Activated T-helper 1 cell treated with anti-CD3 and anti-CD28 coated beads, Interleukin-12 subunit alpha, Interleukin-12 subunit beta, Interleukin-2, Interleukin-4 antibody, amounts not matched to agents 30 ng/mL and 10 ng/mL and 1 ng/mL, durations not matched to agents 14 hours and 24 hours and 36 hours (primary cell): ENCODE results near the gene PLA2G6. TPM values are rescaled to one million over a fixed set of nuclear protein-coding genes. Genes with fewer than 3 reads are reported as not detected.
"Not testable (repeated sequence)": the region's sequence is repeated elsewhere in the genome, so short reads cannot be mapped to it uniquely, and the experiment has no call there.

Source experiments
- DNase-seq: peaks from one replicate; pipeline ENCODE4 v3.0.0; 2021; ENCODE audit warnings: low spot score
- H3K27ac Mint-ChIP-seq: one replicate; pipeline ENCODE4 v1.8.0; 2021; ENCODE audit warnings: mild to moderate bottlenecking, mixed read lengths
- H3K27me3 Mint-ChIP-seq: one replicate; pipeline ENCODE4 v1.8.0; 2022; ENCODE audit warnings: mild to moderate bottlenecking, moderate library complexity, mixed read lengths; ENCODE audit not compliant: insufficient read depth
- H3K36me3 Mint-ChIP-seq: one replicate; pipeline ENCODE4 v1.8.0; 2021; ENCODE audit warnings: low read depth, mixed read lengths
- H3K4me1 Mint-ChIP-seq: one replicate; pipeline ENCODE4 v1.8.0; 2021; ENCODE audit warnings: low read depth, mixed read lengths
- H3K4me3 Mint-ChIP-seq: one replicate; pipeline ENCODE4 v1.8.0; 2021; ENCODE audit warnings: mild to moderate bottlenecking, moderate library complexity, mixed read lengths
- H3K9me3 Mint-ChIP-seq: one replicate; pipeline ENCODE4 v1.8.0; 2021; ENCODE audit warnings: mixed read lengths
- intact Hi-C: fragments of 100-400 bp; cut with micrococcal nuclease; formaldehyde crosslinking; loops from one replicate; pipeline ENCODE4 v1.15.1; 2024
- total RNA-seq: library from RNA; stranded (reverse); gene quantifications from 2 replicates; pipeline ENCODE4 v1.2.3, GENCODE V29; 2022

Gene PLA2G6
- total RNA-seq, 1 donor from 2014 or later, result 34.8 TPM

DNA sequence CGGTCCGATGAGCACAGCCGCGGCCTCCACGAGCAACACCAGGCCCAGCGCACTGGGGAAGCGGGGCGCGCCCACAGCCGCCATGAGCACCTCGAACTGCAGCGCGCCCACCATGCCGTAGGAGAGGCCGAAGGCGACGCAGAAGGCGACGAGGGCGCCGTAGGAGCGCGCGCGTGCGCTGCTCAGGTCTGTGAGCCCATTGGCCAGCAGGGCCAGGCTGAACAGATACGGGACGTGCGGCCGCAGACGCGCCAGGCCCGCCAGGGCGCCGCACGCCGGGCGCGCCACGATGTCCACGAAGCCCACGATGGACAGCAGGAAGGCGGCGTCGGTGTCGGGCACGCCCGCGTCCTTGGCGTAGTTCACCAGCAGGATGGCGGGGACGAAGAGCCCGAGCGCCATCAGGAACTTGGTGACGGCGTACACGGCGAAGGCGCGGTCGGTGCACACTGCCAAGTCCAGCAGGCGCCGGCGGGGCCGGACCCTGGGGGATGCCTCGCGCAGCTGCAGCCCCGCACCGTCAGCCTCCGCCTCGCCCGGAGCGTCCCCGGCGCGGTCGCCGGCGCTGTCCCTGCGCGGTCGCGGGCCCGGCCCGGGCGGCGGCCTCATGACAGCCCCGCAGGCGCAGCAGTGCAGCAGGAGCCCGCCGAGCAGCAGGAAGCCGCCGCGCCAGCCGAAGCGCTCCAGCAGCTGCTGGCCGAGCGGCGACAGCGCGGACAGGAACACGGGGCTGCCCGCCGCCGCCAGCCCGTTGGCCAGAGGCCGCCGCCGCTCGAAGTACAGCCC is 100.6 kb downstream of the PLA2G6 start:
- intact Hi-C loops, result no loop called here
- H3K27ac Mint-ChIP-seq, result no peak overlapping the region
- peaks cover 20% of the 10 kb centered on the region for H3K27me3 Mint-ChIP-seq
- no peaks in the 10 kb centered on the region for H3K4me1 Mint-ChIP-seq
- peak overlapping the region; percentile 7 for H3K4me3 Mint-ChIP-seq
- DNase-seq, result no peak
- H3K36me3 Mint-ChIP-seq, result no peaks in the 10 kb centered on the region
- H3K9me3 Mint-ChIP-seq, result no peaks in the 10 kb centered on the region

DNA sequence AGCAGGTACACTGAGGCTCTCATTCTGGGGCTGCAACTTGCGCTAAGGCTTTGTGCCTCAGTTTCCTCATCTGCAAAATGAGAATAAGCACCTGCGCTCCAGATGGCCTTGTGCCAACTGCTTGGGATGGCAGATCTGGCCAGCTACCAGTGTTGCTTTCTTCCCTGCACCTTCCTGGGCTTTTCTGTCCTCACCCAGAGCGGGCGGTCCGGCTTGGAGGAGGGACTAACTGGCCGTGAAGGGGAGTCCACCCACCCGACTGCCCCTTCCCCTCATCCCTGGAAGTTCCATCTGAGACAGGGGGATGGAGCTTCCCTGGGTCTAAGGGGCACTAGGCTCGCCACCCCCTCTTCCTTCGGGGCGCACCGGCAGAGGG is 101.2 kb downstream of the PLA2G6 start:
- no peaks in the 10 kb centered on the region for H3K4me1 Mint-ChIP-seq
- no peaks in the 10 kb centered on the region for H3K36me3 Mint-ChIP-seq
- intact Hi-C loops, result no loop called here
- no peak overlapping the region for H3K4me3 Mint-ChIP-seq
- H3K27ac Mint-ChIP-seq, result no peak overlapping the region
- H3K9me3 Mint-ChIP-seq, result no peaks in the 10 kb centered on the region
- H3K27me3 Mint-ChIP-seq, result peaks cover 20% of the 10 kb centered on the region
- DNase-seq, result no peak

DNA sequence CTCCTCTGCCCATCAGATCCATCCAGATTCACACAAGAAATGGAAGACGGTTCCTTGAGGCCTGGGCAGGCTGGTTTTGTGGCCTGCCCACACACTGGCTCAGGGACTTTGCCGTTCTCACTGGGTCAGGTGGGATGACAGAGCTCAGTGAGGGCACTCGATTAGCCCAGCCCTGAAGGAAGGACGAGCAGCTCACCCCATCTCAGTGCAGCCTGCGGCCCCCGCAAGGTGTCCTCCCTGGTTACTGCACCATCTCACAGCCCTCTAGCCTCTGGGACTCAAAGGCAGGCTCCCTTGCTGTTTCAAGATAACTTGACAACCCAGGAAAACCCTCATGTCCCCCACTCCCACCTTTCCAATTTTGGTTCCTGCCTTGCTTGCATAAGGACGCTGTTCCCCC is 101.8 kb downstream of the PLA2G6 start:
- no peaks in the 10 kb centered on the region for H3K9me3 Mint-ChIP-seq
- H3K4me3 Mint-ChIP-seq, result no peak overlapping the region
- H3K27me3 Mint-ChIP-seq, result peaks cover 20% of the 10 kb centered on the region
- no peak overlapping the region for H3K27ac Mint-ChIP-seq
- no peak for DNase-seq
- intact Hi-C loops, result no loop called here
- H3K4me1 Mint-ChIP-seq, result no peaks in the 10 kb centered on the region
- H3K36me3 Mint-ChIP-seq, result no peaks in the 10 kb centered on the region

DNA sequence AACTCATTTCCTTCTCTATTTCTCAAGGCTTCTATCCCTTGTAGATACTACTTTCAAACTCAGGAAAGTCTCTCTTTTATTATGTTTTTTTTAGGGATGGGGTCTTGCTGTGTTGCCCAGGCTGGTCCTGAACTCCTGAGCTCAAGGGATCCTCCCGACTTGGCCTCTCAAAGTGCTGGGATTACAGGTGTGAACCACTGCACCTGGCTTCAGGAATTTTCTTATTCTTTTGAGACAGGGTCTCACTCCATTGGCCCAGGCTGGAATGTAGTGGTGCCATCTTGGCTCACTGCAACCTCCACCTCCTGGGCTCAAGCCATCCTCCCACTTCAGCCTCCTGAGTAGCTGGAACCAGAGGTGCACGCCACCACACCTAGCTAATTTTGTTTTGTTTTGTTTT is 102.4 kb downstream of the PLA2G6 start:
- peaks cover 20% of the 10 kb centered on the region for H3K27me3 Mint-ChIP-seq
- H3K4me1 Mint-ChIP-seq, H3K4me3 Mint-ChIP-seq, DNase-seq, H3K9me3 Mint-ChIP-seq, intact Hi-C loops, H3K27ac Mint-ChIP-seq, H3K36me3 Mint-ChIP-seq: not testable (repeated sequence)

DNA sequence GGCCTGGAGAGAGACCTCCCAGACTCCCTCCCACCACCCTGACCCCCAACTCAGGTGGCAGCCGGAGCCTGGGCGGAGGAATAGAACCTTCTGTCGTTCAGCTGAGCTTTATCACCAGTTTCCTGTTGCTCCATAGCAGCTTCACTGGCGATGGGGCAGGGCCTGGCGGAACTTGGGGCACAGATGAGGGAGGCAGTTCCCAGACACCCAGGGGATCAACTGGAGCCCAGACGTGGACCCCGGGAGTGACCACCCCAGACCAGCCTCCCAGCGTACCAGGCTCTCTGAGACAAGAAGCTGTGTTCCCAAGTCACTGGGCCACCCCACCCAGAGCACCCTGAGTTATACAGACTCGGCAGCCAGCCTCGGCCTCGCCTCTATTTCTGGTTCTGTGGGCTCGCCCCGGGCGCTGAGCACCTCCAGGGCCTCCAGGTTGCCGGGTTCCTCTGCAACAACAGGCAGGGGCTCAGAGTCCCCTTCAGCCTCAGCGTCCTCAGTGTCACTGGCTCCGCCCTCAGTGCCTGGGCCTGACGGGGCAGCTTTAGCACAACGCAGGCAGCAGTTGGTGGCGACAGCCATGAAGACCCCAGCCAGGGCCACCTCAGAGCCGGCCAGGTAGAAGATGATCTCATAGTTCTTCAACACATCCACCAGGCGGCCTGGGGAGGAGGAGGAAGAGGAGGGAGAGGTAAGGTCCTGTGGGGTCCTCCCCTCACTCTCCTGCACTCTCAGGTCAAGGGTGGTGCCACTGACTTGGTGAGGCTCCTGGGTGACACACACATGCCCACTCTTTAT is 103.4 kb downstream of the PLA2G6 start:
- no peaks in the 10 kb centered on the region for H3K36me3 Mint-ChIP-seq

DNA sequence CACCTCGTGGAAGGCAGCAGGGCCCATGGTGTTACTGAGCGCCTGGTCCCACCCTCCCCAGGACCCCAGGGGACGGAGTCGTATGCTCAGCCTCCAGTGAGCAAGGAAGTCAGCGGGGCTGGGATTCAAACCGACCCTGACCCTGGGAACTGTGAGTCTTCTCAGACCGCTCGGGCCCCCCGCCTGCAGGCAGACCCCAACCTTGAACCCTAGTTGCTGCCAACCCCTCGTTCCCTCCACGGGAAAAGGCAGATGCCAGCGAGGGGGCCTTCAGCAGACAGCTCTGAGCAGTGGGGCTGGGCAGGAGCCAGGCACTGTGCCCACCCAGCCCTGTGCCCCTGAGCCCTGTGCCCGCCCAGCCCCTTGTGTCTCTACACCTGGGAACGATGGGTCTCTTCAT is 104.0 kb downstream of the PLA2G6 start:
- H3K27ac Mint-ChIP-seq, result no peak overlapping the region
- intact Hi-C loops, result no loop called here
- no peak for DNase-seq

More for the DNA sequence above, 103.4 kb downstream of the PLA2G6 start:
- no peaks in the 10 kb centered on the region for H3K9me3 Mint-ChIP-seq
- H3K27me3 Mint-ChIP-seq, result peaks cover 15% of the 10 kb centered on the region
- no peak for DNase-seq
- H3K4me1 Mint-ChIP-seq, result no peaks in the 10 kb centered on the region
- intact Hi-C loops, result no loop called here
- no peak overlapping the region for H3K27ac Mint-ChIP-seq
- no peak overlapping the region for H3K4me3 Mint-ChIP-seq

DNA sequence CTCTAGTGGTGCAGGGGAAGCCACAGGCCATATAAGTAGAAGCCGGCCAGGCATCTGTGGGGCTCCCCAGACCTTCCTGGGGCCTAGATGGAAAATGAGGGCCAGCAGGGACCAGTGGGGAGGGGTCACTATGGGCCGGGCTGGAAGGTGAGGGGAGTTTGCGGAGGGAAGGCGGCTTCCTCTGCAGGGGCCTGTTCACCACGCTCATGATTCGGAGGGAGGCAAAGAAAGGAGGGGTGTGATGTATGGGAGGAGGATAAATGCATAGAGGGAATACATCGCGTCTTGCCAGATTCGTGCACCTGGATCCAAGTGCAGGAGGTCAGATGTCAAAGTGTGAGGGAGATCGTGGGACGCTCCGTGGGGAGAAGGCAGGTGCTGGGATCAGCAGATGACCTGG is 104.5 kb downstream of the PLA2G6 start:
- Mint-ChIP-seq H3K36me3 (no peaks in the 10 kb centered on the region), H3K4me3 (no peak overlapping the region), H3K4me1 (no peaks in the 10 kb centered on the region), H3K27me3 (peaks cover 14% of the 10 kb centered on the region), H3K9me3 (no peaks in the 10 kb centered on the region), H3K27ac (no peak overlapping the region)
- DNase-seq, result no peak
- intact Hi-C loops, result no loop called here

More for the DNA sequence above, 104.0 kb downstream of the PLA2G6 start:
- Mint-ChIP-seq H3K36me3 (no peaks in the 10 kb centered on the region), H3K27me3 (peaks cover 14% of the 10 kb centered on the region), H3K9me3 (no peaks in the 10 kb centered on the region), H3K4me3 (no peak overlapping the region), H3K4me1 (no peaks in the 10 kb centered on the region)

DNA sequence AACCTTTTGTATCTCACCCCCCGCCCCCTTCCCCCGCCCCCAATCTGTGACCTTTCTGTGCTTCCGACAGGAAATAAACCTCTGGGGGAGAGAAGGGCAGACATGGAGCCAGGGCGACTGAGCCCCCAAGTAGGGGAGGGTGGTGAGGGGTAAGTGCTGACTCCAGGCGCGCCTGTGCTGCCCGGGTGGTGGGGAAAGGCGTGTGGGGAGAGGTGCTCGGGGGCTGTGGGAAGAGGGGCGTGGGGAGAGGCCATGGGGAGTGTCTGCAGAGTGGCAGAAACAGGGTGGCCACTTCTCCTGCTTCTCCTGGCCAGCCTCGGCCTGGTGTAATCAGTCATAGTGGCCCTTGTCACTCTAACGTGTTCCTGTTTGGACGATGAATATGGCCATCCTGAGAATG is 105.7 kb downstream of the PLA2G6 start:
- Mint-ChIP-seq H3K4me1 (no peaks in the 10 kb centered on the region), H3K9me3 (no peaks in the 10 kb centered on the region), H3K4me3 (no peak overlapping the region), H3K27me3 (peaks cover 9% of the 10 kb centered on the region), H3K36me3 (no peaks in the 10 kb centered on the region), H3K27ac (no peak overlapping the region)
- DNase-seq, result no peak
- intact Hi-C loops, result no loop called here

DNA sequence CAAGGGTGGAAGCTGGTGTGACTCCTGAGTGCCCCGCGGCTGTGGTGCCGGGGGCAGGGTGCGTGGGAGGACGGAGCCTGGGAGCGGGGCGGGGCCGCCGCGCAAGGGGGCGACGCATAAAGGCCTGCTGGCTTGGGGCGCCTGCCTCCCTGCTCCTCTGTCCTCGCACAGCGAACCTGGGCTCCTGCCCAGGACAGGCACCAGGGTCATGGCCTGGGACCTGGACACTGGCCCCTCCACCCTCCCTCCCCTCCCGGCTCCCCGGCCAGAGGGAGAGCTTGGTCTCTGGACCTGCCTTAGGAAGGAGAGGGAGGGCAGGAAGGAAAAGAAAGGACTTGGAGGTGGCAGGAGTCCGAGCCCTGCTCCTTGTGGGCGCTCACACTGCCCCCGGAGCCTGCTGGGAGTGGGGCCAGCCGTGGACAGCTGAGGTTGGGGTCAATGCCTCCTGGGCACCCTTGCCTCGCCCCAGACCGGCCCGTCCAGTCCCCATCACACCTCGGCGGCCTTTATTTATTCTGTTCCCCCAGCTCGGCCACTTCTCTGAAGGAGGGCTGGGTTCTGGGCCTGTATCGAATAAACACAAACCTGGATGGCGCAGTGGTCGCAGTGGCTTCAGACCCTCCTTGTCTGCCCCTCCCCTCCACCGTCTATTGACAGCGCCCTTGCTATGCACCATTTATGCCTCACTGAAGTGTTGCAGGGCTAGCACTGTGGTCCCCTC is 106.4 kb downstream of the PLA2G6 start:
- Mint-ChIP-seq H3K36me3 (no peaks in the 10 kb centered on the region), H3K9me3 (no peaks in the 10 kb centered on the region), H3K4me1 (no peaks in the 10 kb centered on the region), H3K27ac (no peak overlapping the region), H3K4me3 (no peak overlapping the region), H3K27me3 (peaks cover 8% of the 10 kb centered on the region)
- intact Hi-C loops, result no loop called here
- no peak for DNase-seq

DNA sequence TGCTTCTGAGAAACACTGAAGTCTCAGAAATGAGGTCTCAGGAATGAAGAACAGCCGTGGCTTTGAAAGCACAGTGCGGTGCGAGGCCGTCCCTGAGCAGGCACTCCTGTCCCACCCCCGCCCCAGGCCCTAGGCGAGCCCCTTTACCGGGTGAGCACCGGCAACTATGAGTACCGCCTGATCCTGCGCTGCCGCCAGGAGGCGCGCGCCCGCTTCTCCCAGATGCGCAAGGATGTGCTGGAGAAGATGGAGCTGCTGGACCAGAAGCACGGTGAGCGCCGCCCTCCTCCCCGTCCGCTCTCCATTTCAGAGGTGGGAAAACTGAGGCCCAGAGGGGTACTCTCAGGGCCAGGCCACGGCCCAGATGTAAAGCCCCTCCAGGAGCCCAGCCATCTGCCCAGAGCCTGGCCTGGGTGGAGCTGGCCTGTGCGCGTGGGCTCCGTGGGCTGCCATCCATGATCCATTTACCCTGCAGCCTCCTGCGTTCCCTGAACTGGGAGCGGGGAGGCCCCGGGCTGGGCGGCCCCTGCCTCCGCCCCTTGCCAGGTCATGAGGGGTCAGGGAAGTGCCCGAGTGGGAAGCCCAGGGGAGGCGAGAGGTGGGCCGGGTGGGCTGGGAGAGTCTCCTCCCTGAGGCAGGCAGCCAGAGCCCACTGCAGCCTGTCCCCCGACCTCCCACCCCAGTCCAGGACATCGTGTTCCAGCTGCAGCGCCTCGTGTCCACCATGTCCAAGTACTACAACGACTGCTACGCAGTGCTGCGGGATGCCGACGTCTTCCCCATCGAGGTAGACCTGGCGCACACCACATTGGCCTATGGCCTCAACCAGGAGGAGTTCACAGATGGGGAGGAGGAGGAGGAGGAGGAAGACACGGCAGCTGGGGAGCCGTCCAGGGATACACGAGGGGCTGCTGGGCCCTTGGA is 107.2 kb downstream of the PLA2G6 start:
- DNase-seq, result no peak
- H3K4me1 Mint-ChIP-seq, result no peaks in the 10 kb centered on the region
- no peak overlapping the region for H3K27ac Mint-ChIP-seq
- H3K36me3 Mint-ChIP-seq, result no peaks in the 10 kb centered on the region
- intact Hi-C loops, result no loop called here
- H3K9me3 Mint-ChIP-seq, result no peaks in the 10 kb centered on the region
- peaks cover 1% of the 10 kb centered on the region for H3K27me3 Mint-ChIP-seq
- no peak overlapping the region for H3K4me3 Mint-ChIP-seq

DNA sequence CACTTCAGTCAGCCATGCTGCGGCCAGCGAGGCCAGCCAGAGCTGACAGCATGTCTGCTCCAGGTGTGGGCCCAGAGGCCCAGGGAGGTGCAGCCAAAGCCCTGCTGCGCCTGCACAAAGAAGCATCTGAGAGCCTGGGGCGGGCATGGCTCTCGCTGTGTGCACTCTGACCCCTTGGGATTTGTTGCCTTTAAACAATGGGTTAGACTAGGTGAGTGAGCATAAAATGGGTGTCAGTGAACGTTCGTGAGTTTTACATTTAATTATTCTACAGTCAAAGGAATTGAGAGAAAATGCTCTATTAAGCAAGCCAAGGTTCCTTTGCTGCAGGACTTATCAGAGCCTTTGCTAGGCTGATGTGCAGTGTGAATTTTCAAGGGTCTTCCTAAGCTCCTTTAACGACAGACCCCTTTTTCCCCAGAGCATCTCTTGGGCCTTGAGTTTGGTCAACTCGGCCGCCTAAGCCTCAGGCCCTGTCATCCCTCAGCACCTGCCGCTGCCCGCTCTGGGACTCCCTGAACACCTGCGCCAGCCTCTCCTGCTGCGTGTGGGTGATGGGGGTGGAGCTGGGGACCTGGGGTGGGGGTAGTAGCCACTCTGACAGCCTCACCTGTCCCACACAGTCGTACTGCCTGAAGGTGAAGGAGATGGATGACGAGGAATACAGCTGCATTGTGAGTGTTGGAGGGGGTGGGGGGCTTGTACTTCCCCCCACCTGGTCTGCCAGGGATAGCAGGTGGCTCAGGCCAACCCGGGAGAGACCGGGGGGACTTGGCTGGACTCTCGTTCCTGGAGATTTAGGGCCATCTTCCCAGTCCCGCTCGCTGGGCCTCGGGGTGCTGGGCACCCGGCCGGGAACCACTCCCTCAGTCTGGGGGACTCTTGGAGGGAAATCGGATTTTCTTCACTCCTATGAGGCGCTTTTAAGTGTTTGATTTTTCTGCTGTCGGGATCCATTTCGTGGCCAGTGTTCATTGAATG is 108.2 kb downstream of the PLA2G6 start:
- Mint-ChIP-seq H3K27ac (no peak overlapping the region), H3K4me3 (no peak overlapping the region), H3K4me1 (no peaks in the 10 kb centered on the region), H3K9me3 (no peaks in the 10 kb centered on the region), H3K27me3 (no peaks in the 10 kb centered on the region), H3K36me3 (no peaks in the 10 kb centered on the region)
- no peak for DNase-seq
- intact Hi-C loops, result no loop called here
